Left lung (tissue), 10 donors: ENCODE data around the gene EHD1. TPM values are rescaled to one million over a fixed set of nuclear protein-coding genes. Genes with fewer than 3 reads are reported as not detected.

Experiments
- ATAC-seq: fragments of 200-7000 bp; cut with Tn5 transposase; one replicate; pipeline ENCODE4 v1.9.1; 2020; ENCODE audit warnings: moderate library complexity
- DNase-seq, 4 donors: peaks; one replicate each; pipeline ENCODE4 v3.0.0-alpha.2; 2013 to 2020
- H3K27ac ChIP-seq, 2 donors: fragments of 200-600 bp; sonication (generic) in 1 of 2; one replicate each; pipeline versions ENCODE4 v1.5.0 to v1.8.0; 2020 to 2021
- H3K27me3 ChIP-seq, 2 donors: fragments of 200-600 bp; sonication (generic) in 1 of 2; one replicate each; pipeline versions ENCODE4 v1.5.0 to v1.8.0; 2020 to 2021
- H3K36me3 ChIP-seq, 2 donors: fragments of 200-600 bp; sonication (generic) in 1 of 2; one replicate each; pipeline versions ENCODE4 v1.5.0 to v1.8.0; 2020 to 2021
- H3K4me1 ChIP-seq, 2 donors: fragments of 200-600 bp; one replicate each; pipeline ENCODE4 v1.8.0; 2021
- H3K4me3 ChIP-seq, 2 donors: fragments of 200-600 bp; sonication (generic) in 1 of 2; one replicate each; pipeline versions ENCODE4 v1.5.0 to v1.8.0; 2020 to 2021; ENCODE audit warnings: mild to moderate bottlenecking in 1 of 2
- H3K9me3 ChIP-seq, 2 donors: fragments of 200-600 bp; sonication (generic) in 1 of 2; one replicate each; pipeline versions ENCODE4 v1.5.0 to v1.8.0; 2020 to 2021
- CTCF ChIP-seq, 2 donors: fragments of 200-600 bp; sonication (generic) in 1 of 2; IDR thresholded peaks; one replicate each; pipeline versions ENCODE4 v1.5.0 to v1.8.0; 2021; ENCODE audit warnings: antibody characterized with exemption in 2 of 2
- intact Hi-C, 2 donors: fragments of 100-400 bp; cut with DNase I; formaldehyde crosslinking; loops; one replicate each; pipeline versions ENCODE4 v1.11.2 to v1.14.2; 2022
- polyA plus RNA-seq, 6 donors: library from polyadenylated mRNA; unstranded; fragments of 120-200 nt; gene quantifications; one replicate each; pipeline ENCODE4 v1.2.1, GENCODE V29; 2013; ENCODE audit not compliant: insufficient read length in 6 of 6
- total RNA-seq, 2 donors: library from RNA; stranded (reverse); fragmentation: NEBNext Ultra II Directional; extraction: Animal tissue kit (Norgen Biotek cat#: 25700); gene quantifications; one replicate each; pipeline ENCODE4 v1.2.1, GENCODE V29; 2021
- donor health status: DM: no; HTN: yes; CAD: no.
- donor health status: DM: no; HTN: no; CAD: no.

EHD1 gene
- total and polyA plus RNA-seq, 8 donors: 44.7 to 153 (median 55.4) TPM

- H3K36me3 ChIP-seq: peaks cover 0 to 43% of the 10 kb centered on the region in 2 donors
- H3K27ac ChIP-seq: no peak overlapping the region
- H3K27me3 ChIP-seq: no peaks in the 10 kb centered on the region
- intact Hi-C loops: no loop called here
- DNase-seq (no peak), ATAC-seq (no peak)
- H3K9me3 ChIP-seq: no peaks in the 10 kb centered on the region
- TF ChIP-seq CTCF (IDR thresholded peaks at IDR 0.05): no peak
- no peak overlapping the region for H3K4me3 ChIP-seq
- no peaks in the 10 kb centered on the region for H3K4me1 ChIP-seq
Measured at GRCh38 chr11:64836448-64837072, 41.9 kb downstream of the EHD1 start.

DNA sequence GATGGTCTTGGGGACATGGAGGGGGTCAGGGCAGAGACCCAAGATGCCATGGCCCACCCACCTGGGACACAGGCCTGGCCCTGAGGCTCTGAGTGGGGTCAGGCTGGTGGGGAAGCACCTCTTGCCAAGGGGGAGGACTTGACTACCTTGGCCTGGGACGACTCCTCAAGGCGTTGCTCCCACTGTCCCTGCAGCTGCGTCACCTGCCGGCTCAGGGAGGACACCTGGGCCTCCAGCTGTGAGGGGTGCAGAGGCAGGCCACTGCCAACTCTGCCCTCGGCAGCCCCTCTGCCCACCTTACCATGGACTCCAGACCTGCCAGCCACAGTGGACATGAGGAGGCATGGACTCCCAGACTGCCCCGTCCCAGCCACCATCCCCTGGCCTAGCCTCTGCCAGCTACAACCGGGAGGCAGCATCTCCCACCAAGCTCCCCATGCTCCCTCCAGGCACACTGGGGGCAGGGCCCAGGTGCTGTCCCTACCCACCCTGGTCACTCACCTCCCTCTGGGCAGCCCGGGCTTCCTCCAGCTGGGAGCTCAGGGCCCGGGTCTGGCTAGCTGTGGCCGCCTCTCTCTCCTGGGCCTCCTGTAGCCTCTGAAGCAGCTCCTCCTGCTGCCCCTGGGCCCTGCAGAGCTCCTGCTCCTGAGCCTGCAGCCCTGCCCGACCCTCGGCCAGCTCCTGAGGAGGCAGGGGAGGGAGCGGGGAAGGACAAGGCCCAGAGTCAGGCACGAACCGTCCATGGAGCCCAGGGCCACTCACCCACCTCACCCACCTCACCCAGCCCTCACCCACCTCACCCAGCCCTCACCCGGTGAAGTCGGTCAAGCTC is 42.6 kb downstream of the EHD1 start:
- Histone ChIP-seq H3K36me3 (peaks cover 0 to 49% of the 10 kb centered on the region in 2 donors), H3K4me1 (no peaks in the 10 kb centered on the region), H3K4me3 (no peak overlapping the region), H3K9me3 (no peaks in the 10 kb centered on the region), H3K27me3 (no peaks in the 10 kb centered on the region), H3K27ac (no peak overlapping the region)
- intact Hi-C loops: no loop called here
- DNase-seq (no peak), ATAC-seq (no peak)
- no peak for TF ChIP-seq CTCF (IDR thresholded peaks at IDR 0.05)

DNA sequence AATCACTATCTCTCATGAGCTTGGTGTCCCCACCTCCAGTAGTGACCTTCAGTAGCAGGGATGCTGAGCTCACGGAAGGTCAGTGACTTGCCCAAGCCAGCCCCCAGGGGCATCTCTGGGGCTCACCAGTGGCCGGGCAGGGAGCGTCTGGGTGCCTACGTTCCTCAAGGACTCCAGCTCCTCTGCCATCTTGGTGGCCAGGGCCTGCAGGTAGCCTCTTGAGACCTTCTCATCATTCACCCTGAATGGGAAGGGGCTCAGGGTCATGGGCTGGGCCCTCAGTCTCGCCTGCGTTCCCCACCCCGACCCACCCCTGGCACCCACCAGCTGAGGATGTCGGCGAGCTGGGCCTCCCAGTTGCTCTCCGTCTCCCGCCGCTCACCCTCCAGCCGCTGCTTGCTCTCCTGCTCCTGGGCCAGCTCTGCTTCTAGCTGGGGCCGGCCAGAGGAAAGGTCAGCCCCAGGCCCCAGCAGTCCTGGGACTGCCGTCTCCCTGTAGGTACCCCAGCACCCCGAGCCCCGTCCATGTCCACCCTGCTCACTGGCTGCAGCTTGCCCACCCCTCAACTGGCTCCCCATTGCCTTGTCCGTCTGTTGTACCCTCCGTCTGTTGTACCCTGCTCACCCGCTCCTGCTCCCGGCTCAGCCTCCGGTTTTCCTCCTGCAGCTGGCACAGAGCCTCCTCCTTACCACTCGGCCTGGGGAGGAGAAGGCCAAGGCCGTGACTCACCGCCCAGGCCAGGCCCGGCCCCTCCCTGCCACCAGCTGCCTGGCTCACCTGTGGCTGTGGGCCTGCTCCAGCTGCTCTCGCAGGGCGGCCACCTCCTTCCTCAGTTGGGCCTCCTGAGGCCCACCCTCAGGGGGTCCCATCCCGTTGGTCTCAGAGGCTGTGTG is 43.5 kb downstream of the EHD1 start:
- ATAC-seq: peak; percentile 96
- intact Hi-C loops: no loop called here

GRCh38 chr11:64834031-64834722 is 44.2 kb downstream of the EHD1 start:
- Histone ChIP-seq H3K4me1 (no peaks in the 10 kb centered on the region), H3K9me3 (no peaks in the 10 kb centered on the region), H3K27ac (no peak overlapping the region), H3K27me3 (no peaks in the 10 kb centered on the region), H3K36me3 (peaks cover 0 to 57% of the 10 kb centered on the region in 2 donors), H3K4me3 (no peak overlapping the region)
- no peak for TF ChIP-seq CTCF (IDR thresholded peaks at IDR 0.05)
- DNase-seq: no peak
- no peak for ATAC-seq
- intact Hi-C loops: no loop called here

More for the DNA sequence above, 43.5 kb downstream of the EHD1 start:
- no peaks in the 10 kb centered on the region for H3K27me3 ChIP-seq
- H3K4me1 ChIP-seq: no peaks in the 10 kb centered on the region
- H3K27ac ChIP-seq: no peak overlapping the region
- H3K9me3 ChIP-seq: no peaks in the 10 kb centered on the region
- peak in 2 of 4 donors; percentile 73 to 91 for DNase-seq
- H3K4me3 ChIP-seq: no peak overlapping the region
- no peak for TF ChIP-seq CTCF (IDR thresholded peaks at IDR 0.05)
- H3K36me3 ChIP-seq: peaks cover 0 to 53% of the 10 kb centered on the region in 2 donors
